GM12891 (cell line): ENCODE data around the gene C15orf61.
A peak's percentile ranks its signal among the peaks of the same experiment; 100 is the strongest.

ENCODE experiments used
- DNase-seq: peaks from one replicate; pipeline ENCODE4 v3.0.0; 2011; ENCODE audit warnings: low spot score; ENCODE audit not compliant: insufficient read length
- FAIRE-seq: peaks from 2 replicates; lab custom pipeline; 2011; peaks lifted over from hg19 to GRCh38; lab: Jason Lieb, UNC
- PAX5 ChIP-seq: IDR thresholded peaks from 2 replicates; pipeline ENCODE4 v1.6.1; 2011; ENCODE audit warnings: low read length, moderate library complexity, mild to moderate bottlenecking; ENCODE audit not compliant: insufficient read depth, severe bottlenecking
- POLR2A ChIP-seq: IDR thresholded peaks from 2 replicates; pipeline ENCODE4 v1.6.1; 2011; ENCODE audit warnings: low read depth, low read length, control low read depth
- POLR2AphosphoS5 ChIP-seq: IDR thresholded peaks from 2 replicates; pipeline ENCODE4 v1.6.1; 2011; ENCODE audit warnings: low read depth, low read length, control low read depth
- POU2F2 ChIP-seq: IDR thresholded peaks from 2 replicates; pipeline ENCODE4 v1.6.1; 2011; ENCODE audit warnings: low read depth, mild to moderate bottlenecking, control low read depth, low read length, moderate library complexity
- SPI1 ChIP-seq: IDR thresholded peaks from 2 replicates; pipeline ENCODE4 v1.6.1; 2011; ENCODE audit warnings: low read depth, low read length, control low read depth
- TAF1 ChIP-seq: IDR thresholded peaks from 2 replicates; pipeline ENCODE4 v1.6.1; 2011; ENCODE audit warnings: low read depth, low read length, control low read depth

C15orf61 gene

GRCh38 chr15:67504056-67504455 lies 16.9 kb upstream of the C15orf61 start:
- TF ChIP-seq POLR2A (no peak), SPI1 (no peak), POLR2AphosphoS5 (no peak), PAX5 (no peak), TAF1 (no peak)
- DNase-seq (no peak), FAIRE-seq (no peak)

GRCh38 chr15:67504796-67505195 lies 16.1 kb upstream of the C15orf61 start:
- no peak for TF ChIP-seq SPI1
- no peak for TF ChIP-seq POU2F2
- TF ChIP-seq PAX5, result no peak
- no peak for TF ChIP-seq POLR2A
- TF ChIP-seq POLR2AphosphoS5, result no peak
- TF ChIP-seq TAF1, result no peak
- FAIRE-seq (no peak), DNase-seq (no peak)

GRCh38 chr15:67505675-67506572 lies 15.0 kb upstream of the C15orf61 start:
- no peak for TF ChIP-seq POU2F2
- no peak for TF ChIP-seq PAX5
- TF ChIP-seq SPI1, result peak; percentile 90
- no peak for TF ChIP-seq TAF1
- TF ChIP-seq POLR2A, result no peak
- no peak for TF ChIP-seq POLR2AphosphoS5
- FAIRE-seq (peak; percentile 69), DNase-seq (no peak)

GRCh38 chr15:67506775-67507747 lies 13.9 kb upstream of the C15orf61 start:
- TF ChIP-seq POU2F2 (no peak), PAX5 (no peak), SPI1 (peak; percentile 62), TAF1 (no peak)
- DNase-seq (no peak), FAIRE-seq (no peak)

GRCh38 chr15:67508407-67508806 lies 12.5 kb upstream of the C15orf61 start:
- DNase-seq (no peak), FAIRE-seq (no peak)
- TF ChIP-seq POLR2AphosphoS5 (no peak), POLR2A (no peak), SPI1 (no peak), TAF1 (no peak), POU2F2 (no peak), PAX5 (no peak)

GRCh38 chr15:67509918-67510317 lies 11.0 kb upstream of the C15orf61 start:
- DNase-seq, result no peak
- no peak for TF ChIP-seq POU2F2
- TF ChIP-seq PAX5, result no peak
- TF ChIP-seq POLR2AphosphoS5, result no peak
- no peak for TF ChIP-seq POLR2A
- no peak for TF ChIP-seq SPI1
- no peak for TF ChIP-seq TAF1
- FAIRE-seq, result no peak

- DNase-seq (no peak), FAIRE-seq (no peak)
- TF ChIP-seq TAF1 (no peak), PAX5 (no peak), POLR2A (no peak), POLR2AphosphoS5 (no peak), POU2F2 (no peak), SPI1 (no peak)
Measured at GRCh38 chr15:67510597-67511190, 10.2 kb upstream of the C15orf61 start.

- DNase-seq, result no peak
- FAIRE-seq, result no peak
- TF ChIP-seq PAX5, result no peak
- TF ChIP-seq TAF1, result no peak
- no peak for TF ChIP-seq SPI1
- no peak for TF ChIP-seq POU2F2
- TF ChIP-seq POLR2A, result no peak
- no peak for TF ChIP-seq POLR2AphosphoS5
Measured at GRCh38 chr15:67511606-67512005, 9.3 kb upstream of the C15orf61 start.

- FAIRE-seq, result no peak
- TF ChIP-seq PAX5 (no peak), TAF1 (no peak), POU2F2 (no peak), SPI1 (no peak), POLR2A (no peak), POLR2AphosphoS5 (no peak)
- DNase-seq, result no peak
Measured at GRCh38 chr15:67512140-67512539, 8.8 kb upstream of the C15orf61 start.
